ENCODE results near the gene OBSCN. TPM values are rescaled to one million over a fixed set of nuclear protein-coding genes. Genes with fewer than 3 reads are reported as not detected.

Gene OBSCN
- total and polyA plus RNA-seq, 10 of the 15 experiments (the other 5 are each of a cell fraction or from before 2014, with no cell fraction given): 0.01 to 0.36 (median 0.08) TPM; not detected in 2

DNA sequence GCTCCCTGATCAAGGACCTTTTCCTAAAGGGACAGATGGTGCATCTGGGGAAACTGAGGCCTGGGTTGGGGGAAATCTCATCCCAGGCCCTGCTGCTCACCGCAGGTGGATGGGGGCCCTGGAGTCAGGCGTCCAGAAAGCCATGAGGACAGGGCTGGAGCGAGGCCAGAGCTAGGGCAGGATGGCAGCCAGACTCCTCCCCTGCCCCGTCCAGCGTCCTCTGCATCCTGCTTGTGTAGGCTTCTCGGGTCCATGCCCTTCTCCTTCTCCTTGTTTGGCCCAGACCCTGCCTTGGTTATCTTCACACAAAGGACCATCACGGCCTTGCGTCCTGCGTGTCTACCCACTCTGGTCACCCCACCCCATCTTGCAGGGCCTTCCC lies 155.8 kb downstream of the OBSCN start:
- Histone ChIP-seq H3K4me3 (no peak overlapping the region), H3K9ac (ENCODE audit: control insufficient read depth, insufficient read depth, low read length) (no peak overlapping the region), H3K9me3 (replicated peaks; ENCODE audit: control insufficient read depth, insufficient read depth, low read length) (no peaks in the 10 kb centered on the region), H3K27ac (ENCODE audit: control insufficient read depth, insufficient read depth) (no peak overlapping the region), H3K4me2 (ENCODE audit: control insufficient read depth, insufficient read depth) (no peak overlapping the region), H3K36me3 (ENCODE audit: control insufficient read depth in 2 of 2, insufficient read depth in 2 of 2, low read length in 1 of 2) (no peaks in the 10 kb centered on the region), H4K20me1 (ENCODE audit: control insufficient read depth, insufficient read depth) (no peaks in the 10 kb centered on the region), H3K4me1 (ENCODE audit: control insufficient read depth, insufficient read depth, low read length) (no peaks in the 10 kb centered on the region), H3K79me2 (ENCODE audit: control insufficient read depth, insufficient read depth, low read length) (no peaks in the 10 kb centered on the region), H3K27me3 (replicated peaks in 1 of 2; ENCODE audit: control insufficient read depth in 2 of 2, insufficient read depth in 2 of 2, low read length in 1 of 2) (no peaks in the 10 kb centered on the region; a peak in 1 of 4 replicates), H2AFZ (ENCODE audit: control insufficient read depth, low read depth, low read length) (no peak overlapping the region)
- FAIRE-seq (no peak), DNase-seq (ENCODE audit: low read depth, low spot score) (no peak), ATAC-seq (no peak)
- ChIA-PET SMC1A (ENCODE audit: uncharacterized antibody, unreplicated experiment) (no interaction called here), POLR2A (no interaction called here), RAD21 (ENCODE audit: unreplicated experiment) (no interaction called here), CTCF (no interaction called here)
- WGBS (ENCODE audit: insufficient coverage, insufficient replicate concordance, low lambda C conversion rate, missing lambda C conversion rate): 27% methylated on average over 9 of the region's 9 CpGs
- no TSS peak for BruUV-seq (replicated peaks)
- intact Hi-C loops (cut with micrococcal nuclease; ENCODE audit: unreplicated experiment) (no loop called here), in situ Hi-C loops (cut with MboI) (no loop called here)
- TF ChIP-seq WRNIP1 (IDR thresholded peaks at IDR 0.05; ENCODE audit: borderline replicate concordance, low read depth, low read length): no peak
- no peak for TF ChIP-seq CEBPB (IDR thresholded peaks at IDR 0.05; ENCODE audit: borderline replicate concordance in 1 of 2, low read depth in 2 of 2, low read length in 2 of 2)
- TF ChIP-seq JUNB (IDR thresholded peaks at IDR 0.05): no peak

GRCh38 chr1:228364068-228364705 lies 156.3 kb downstream of the OBSCN start:
- no peak for FAIRE-seq
- no peak for TF ChIP-seq E2F4 (IDR thresholded peaks at IDR 0.05; ENCODE audit: low read depth, low read length)
- TF ChIP-seq EED (IDR thresholded peaks at IDR 0.05; ENCODE audit: low read depth): no peak
- no peak for TF ChIP-seq ZZZ3 (IDR thresholded peaks at IDR 0.05; ENCODE audit: control insufficient read depth, insufficient read length, low read depth)
- no peak for TF ChIP-seq SMARCA5 (IDR thresholded peaks at IDR 0.05)
- no peak for TF ChIP-seq PAX5 (IDR thresholded peaks at IDR 0.05; ENCODE audit: borderline replicate concordance, low read depth, low read length)
- no peak for TF ChIP-seq NR2C1 (IDR thresholded peaks at IDR 0.05)
- TF ChIP-seq TAF1 (IDR thresholded peaks at IDR 0.05; ENCODE audit: borderline replicate concordance, low read depth, low read length): no peak
- TF ChIP-seq SPI1 (IDR thresholded peaks at IDR 0.05; ENCODE audit: borderline replicate concordance, insufficient read depth, low read depth, low read length): no peak
- no peak for TF ChIP-seq WRNIP1 (IDR thresholded peaks at IDR 0.05; ENCODE audit: borderline replicate concordance, low read depth, low read length)
- TF ChIP-seq SIX5 (IDR thresholded peaks at IDR 0.05; ENCODE audit: low read depth, low read length, severe bottlenecking): no peak
- TF ChIP-seq STAT3 (IDR thresholded peaks at IDR 0.05; ENCODE audit: low read depth, low read length): no peak
- TF ChIP-seq SREBF1 (IDR thresholded peaks at IDR 0.05; ENCODE audit: low read length): no peak
- TF ChIP-seq HCFC1 (IDR thresholded peaks at IDR 0.05; ENCODE audit: low read length): no peak
- TF ChIP-seq ZNF24 (IDR thresholded peaks at IDR 0.05): no peak
- no peak for TF ChIP-seq TCF12 (IDR thresholded peaks at IDR 0.05; ENCODE audit: low read depth, low read length)
- no peak for TF ChIP-seq ZNF274 (IDR thresholded peaks at IDR 0.05; ENCODE audit: insufficient read depth, insufficient read length)
- no peak for TF ChIP-seq MYC (IDR thresholded peaks at IDR 0.05; ENCODE audit: insufficient read depth, insufficient read length, insufficient replicate concordance, low read length, severe bottlenecking)

More at GRCh38 chr1:228364068-228364705, 156.3 kb downstream of the OBSCN start:
- DNase-seq (ENCODE audit: low read depth, low spot score) (no peak), ATAC-seq (no peak)
- in situ Hi-C loops (cut with MboI) (no loop called here), intact Hi-C loops (cut with micrococcal nuclease; ENCODE audit: unreplicated experiment) (no loop called here)
- no TSS peak for BruUV-seq (replicated peaks)
- Histone ChIP-seq H3K4me2 (ENCODE audit: control insufficient read depth, insufficient read depth) (no peak overlapping the region), H3K9me3 (replicated peaks; ENCODE audit: control insufficient read depth, insufficient read depth, low read length) (no peaks in the 10 kb centered on the region), H3K36me3 (ENCODE audit: control insufficient read depth in 2 of 2, insufficient read depth in 2 of 2, low read length in 1 of 2) (no peaks in the 10 kb centered on the region), H3K9ac (ENCODE audit: control insufficient read depth, insufficient read depth, low read length) (no peak overlapping the region), H3K27me3 (replicated peaks in 1 of 2; ENCODE audit: control insufficient read depth in 2 of 2, insufficient read depth in 2 of 2, low read length in 1 of 2) (no peaks in the 10 kb centered on the region; a peak in 1 of 4 replicates), H4K20me1 (ENCODE audit: control insufficient read depth, insufficient read depth) (no peaks in the 10 kb centered on the region), H2AFZ (ENCODE audit: control insufficient read depth, low read depth, low read length) (no peak overlapping the region), H3K27ac (ENCODE audit: control insufficient read depth, insufficient read depth) (no peak overlapping the region), H3K4me1 (ENCODE audit: control insufficient read depth, insufficient read depth, low read length) (no peaks in the 10 kb centered on the region), H3K4me3 (no peak overlapping the region), H3K79me2 (ENCODE audit: control insufficient read depth, insufficient read depth, low read length) (no peaks in the 10 kb centered on the region)
- CTCF ChIA-PET: no interaction called here
- WGBS (ENCODE audit: insufficient coverage, insufficient replicate concordance, low lambda C conversion rate, missing lambda C conversion rate): 29% methylated on average over 11 of the region's 12 CpGs
- POLR2A ChIA-PET: no interaction called here
- SMC1A ChIA-PET (ENCODE audit: uncharacterized antibody, unreplicated experiment): no interaction called here
- RAD21 ChIA-PET (ENCODE audit: unreplicated experiment): no interaction called here
